ENCODE measurements around the gene COL5A2.

COL5A2 gene

DNA sequence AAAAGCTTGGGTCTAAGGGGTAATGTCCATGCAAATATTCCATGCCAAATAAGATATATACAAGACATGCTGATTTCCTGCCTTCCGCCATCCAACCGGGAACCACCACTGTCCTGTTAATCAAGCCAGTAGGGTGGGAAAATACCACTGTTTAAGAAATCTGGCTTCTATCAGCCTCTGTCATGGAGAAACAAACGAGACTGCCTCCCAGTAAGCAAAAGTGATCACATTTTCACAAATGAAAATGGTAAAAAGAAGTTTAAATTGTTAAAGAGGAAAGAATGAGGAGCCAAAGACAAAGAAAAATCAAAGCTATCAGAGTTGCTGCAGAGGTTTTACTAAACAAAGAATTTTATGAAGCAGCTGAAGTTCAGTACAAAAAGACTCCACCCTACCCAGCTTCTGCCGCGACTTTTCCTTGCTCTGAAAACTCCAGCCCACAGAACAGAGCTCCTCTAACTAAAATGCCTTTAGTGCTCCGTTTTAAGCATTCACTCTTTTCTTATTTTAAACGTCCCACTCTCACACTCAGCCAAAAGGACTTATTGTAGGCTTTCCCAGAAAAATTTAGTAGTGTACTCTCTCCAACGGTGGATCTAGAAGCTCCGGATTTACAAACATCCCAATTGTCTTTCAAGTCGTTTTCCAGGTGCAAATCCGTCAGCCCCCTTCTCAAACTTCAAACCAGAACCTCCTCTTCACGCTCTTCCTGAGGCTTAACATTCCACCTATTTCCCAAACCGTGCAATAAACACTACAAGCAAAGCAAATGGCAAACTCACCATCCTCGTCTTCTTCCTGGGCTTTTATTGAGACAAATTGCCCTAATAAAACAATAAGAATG lies 613 bp downstream of the COL5A2 start:
- DNase-seq (ENCODE audit: low read depth), result no peak

DNA sequence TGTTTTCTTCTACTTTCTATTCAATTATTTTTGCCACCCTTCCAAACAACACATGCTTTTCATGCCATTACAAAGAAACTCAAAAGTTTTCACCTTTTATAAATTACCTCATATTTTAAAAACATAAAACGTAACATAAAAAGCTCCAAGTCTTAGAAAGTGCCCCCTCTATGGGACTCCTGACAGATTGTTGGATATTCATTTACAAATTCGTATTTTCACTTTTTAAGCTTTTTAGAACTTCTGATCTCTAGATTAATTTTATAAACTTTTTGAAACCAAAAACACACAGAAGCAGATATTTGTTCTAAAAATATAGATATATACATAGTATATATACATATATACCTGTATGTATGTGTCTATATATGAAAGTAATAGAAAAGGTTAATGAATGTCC lies 1.5 kb downstream of the COL5A2 start:
- DNase-seq (ENCODE audit: low read depth), result no peak

DNA sequence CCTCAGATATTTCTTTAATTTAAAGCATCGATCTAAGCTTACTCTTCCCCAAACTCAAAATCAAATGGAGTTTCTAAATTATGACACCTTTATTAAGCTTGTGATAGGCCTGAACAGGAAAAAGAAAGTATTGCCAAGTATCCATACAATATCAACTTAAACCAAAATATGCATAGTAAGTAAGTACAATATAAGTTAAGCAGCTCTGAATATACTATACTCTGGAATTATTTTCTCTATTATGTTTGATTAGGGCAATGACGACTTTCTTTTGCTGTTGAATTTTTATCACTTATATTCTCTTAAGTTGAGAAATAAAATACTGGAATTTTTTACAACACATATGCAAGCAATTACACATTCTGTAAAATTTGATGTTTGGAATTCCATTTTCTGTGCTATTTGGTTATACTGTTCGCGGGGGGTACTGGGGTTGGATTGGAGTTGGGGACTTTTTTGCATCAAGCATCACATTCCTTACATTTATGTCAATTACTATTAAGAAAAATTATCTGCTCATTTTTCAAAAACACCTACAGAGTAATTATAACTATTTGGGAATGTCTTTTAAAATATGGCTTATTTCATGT lies 2.2 kb downstream of the COL5A2 start:
- DNase-seq (ENCODE audit: low read depth), result no peak

DNA sequence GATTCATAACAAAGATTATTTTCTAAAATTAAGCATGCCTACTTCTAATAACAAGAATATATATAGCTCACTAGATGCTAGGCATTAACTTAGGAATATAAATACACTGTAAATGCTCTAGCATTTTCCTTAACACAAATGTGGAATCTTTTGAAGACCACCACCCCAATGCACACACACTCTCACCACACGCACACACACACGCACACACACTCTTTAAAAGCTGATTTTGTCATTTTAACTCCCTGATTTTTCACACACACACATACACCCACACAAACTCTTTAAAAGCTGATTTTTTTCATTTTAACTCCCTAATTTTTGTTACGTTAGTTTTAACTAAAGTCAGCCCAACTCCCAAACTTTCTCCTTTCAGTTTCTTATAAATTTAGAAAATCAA lies 3.0 kb downstream of the COL5A2 start:
- DNase-seq (ENCODE audit: low read depth), result no peak

DNA sequence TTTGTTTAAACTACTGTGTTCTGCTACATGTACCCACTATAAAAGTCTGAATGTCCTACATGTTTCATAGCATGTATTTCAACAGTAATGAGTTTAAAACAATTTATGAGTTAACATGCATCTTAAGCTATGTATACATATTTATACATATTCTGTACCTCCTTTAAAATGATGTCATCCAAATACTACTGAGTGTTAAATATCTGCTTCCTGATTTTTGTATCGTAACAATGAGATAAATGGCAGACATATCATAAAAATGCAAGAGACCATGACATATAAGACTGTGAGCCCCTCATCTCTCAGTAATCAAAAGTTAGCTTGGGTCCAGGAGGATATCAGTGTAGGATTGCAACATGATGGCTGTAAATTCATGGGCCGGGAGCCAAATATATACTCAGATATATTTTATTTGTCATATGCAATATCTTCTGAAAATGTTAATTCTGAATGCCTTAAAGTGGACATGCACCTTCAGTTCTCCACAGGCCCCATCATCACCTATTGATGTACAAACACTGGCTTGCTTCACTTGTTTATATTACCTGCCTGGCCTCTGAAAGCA lies 3.6 kb downstream of the COL5A2 start:
- DNase-seq (ENCODE audit: low read depth), result no peak

DNA sequence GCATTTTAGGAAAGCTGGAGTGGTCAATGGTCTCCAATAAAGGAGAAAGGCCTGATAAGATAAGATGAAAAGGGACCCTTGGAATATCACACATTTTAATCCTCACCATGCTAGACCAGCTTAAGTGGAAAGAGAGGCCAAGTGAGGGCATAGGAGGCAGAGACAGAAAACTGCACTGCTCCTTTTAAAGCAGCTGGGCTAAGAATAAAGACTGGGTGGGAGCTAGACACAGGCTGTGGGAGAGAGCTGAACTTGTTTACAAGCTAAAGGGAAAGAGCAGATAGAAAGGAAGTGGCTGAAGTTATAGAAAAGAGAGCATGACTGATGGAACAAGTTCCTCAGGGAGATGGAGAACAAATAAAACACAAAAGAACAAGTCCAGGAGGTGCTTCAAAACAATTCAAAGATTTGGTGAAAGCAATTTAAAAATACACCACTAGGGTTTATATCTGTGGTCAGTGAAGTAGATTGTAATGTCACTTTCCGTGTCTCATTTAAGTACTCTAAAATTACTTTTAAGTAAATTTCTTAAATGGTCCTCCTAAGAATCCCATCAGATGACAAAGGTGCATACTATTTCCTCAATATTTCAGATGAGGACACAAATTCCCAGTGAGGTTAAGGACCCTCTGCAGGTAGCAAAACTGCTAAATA lies 7.5 kb downstream of the COL5A2 start:
- DNase-seq (ENCODE audit: low read depth), result no peak

DNA sequence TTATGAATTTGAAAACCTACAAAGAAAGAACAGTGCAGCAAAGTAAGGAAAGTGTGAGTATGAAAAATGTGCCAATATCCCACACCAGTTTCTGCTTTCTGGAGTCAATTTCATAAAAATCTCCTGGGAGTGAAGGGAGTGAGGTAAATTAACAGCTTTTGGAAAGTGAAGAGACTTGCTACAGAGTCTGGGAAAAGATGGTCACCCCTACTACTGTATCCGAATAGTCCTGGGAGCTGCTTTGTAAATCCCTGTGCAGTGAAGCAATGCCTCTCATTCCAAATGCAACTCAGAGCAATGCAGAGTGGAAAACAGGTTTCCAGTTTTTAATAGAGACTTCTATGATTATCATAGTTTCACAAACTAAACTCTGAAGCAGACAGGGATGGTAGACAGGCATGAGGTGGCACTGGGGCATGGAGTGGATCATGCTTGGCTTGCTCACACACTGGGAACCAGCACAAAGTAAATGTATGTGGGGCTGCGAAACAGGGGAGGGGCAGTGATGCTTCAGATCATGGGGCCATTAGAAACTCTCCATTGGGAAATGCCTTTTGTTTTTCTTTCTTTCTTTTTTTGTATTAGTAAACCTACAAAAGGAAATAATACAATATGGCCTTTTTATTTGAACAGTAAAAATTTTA lies 10.6 kb downstream of the COL5A2 start:
- DNase-seq (ENCODE audit: low read depth), result no peak

DNA sequence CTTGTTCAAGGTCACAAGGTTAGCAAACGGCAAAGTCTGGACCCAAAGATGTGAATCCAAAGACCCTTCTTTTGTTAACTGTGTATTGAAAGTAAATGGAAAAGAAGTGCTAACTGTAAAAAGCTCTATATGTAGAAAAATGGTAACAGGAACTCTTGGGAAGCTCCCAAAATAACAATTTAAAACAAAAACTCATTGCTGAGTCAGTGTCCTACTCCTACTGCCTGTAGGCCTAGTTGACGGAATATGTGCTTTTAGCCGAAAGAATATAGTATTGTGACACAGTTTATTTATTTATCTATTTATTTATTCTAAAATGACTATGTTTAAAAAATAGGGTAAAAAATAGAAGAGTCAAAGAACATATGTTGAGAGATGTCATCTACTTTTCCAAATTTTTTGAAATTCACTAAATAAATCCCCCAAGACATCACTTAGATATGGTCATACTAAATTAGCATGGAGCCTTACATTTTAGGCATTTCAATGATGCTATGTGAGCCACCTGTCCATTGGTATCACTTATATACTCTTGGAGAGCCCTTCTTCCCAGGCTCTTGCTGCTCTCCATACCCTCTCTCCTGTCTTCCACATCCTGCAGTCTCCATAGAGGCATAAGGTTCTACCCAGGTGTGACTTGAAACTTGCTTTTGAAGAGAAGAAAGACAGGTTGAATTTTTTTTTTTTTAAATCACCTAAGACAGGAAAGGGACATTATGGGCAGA lies 13.7 kb downstream of the COL5A2 start:
- no peak for DNase-seq (ENCODE audit: low read depth)

DNA sequence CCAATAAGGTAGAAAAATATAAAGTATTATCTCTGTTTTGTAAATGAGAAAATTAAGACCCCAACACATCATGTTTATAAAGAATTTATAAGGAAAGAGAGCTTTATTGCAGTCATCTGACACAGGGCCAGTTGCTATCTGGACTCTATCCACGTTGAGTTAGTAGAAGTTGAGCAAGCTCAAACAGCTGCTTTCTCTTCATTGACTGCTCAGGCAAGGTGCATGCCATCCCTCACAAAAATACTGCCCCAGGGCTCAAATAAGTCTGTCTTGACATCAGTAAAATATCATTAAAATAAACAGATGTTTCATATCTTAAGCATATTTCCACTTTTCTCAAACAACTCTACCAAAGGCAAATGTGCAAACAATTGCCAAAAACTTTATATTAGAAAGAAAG lies 14.8 kb downstream of the COL5A2 start:
- DNase-seq (ENCODE audit: low read depth), result no peak

DNA sequence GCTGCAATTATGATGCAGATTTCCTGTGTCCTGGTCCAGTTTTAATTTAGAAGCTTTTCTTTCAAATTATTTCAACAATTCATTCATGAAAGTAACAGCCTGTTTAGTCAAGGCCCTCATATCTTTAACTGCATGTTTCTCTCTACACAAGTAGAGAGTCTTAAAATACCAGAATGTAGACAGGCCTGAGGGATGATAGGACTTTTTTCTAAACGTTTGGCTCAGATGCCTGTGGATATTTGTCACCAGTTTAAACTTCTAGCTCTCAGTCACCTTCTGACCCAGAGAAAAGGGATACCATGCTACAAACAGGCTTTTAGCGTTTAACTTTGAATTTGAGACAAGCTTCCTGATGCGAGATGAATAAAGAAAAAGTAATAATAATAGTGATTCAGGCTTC lies 15.7 kb downstream of the COL5A2 start:
- DNase-seq (ENCODE audit: low read depth), result no peak

DNA sequence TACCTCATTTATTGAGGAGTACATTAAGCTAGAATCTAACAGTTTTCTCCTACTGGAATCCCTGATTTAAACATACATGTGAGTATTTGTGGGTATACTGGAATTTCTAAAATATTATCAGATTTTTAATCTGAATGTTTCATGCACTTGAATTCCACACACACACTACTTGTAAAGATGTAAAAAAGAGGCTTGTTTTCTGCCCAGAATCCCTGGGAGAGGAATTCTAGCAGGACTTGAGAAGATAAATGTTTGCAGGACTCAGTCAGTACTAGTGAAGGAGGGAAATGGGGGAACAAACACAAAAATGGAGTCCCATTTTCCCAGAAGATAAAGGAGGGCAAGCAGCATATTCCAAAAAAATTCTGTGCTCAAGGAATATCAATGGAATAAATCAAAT lies 17.0 kb downstream of the COL5A2 start:
- DNase-seq (ENCODE audit: low read depth), result no peak

DNA sequence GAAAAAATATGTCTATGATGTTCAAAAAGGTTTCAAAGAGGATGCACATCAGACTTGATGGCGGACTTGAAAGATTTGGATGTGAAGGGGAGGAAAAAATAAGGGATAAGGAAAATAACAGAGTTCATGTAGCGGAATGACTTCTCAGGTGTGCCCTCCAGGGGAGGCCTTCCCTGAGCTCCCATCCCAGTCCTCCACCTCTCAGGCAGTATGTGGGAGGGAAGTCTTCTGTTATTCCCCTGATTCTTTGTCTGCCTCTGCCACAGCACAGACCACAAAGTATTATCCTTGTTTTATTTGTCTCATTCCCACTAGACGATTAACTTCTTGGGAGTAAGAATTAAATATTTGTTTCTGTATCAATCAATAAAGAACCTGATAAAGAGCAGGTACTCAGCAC lies 17.7 kb downstream of the COL5A2 start:
- DNase-seq (ENCODE audit: low read depth), result no peak

DNA sequence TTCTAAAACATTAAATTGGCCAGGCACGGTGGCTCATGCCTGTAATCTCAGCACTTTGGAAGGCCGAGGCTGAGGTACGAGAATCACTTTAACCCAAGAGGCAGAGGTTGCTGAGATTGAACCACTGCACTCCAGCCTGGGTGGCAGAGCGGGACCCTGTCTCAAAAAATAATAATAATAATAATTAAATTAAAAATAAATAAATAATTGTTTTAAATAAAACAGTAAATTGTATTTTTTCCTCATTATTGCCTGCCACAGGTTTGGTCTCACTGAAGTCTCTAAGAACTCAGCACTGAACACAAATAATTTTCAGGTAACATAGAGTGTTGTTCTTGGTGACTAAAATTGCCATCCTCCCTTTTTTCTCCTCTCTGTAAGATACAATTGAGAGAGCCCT lies 19.8 kb downstream of the COL5A2 start:
- DNase-seq (ENCODE audit: low read depth), result no peak

DNA sequence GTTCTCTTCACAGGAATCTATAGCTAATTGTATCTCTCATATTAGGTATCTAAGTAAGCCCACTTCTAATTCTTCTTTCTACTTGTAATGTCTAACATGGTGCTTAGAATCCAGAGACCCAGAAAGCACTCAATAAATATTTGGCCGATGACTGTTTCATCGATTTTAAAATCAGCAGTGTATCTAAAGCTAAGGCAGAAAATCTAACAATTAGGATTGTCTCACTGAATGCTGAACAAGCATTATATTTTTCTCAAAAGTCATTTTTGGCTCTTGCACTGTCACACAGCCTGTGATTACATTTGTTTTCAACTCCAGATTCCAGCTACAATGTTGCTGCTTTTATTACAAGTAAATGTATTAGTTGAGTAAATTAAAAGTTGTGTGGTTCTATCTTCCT lies 20.3 kb downstream of the COL5A2 start:
- DNase-seq (ENCODE audit: low read depth), result no peak

DNA sequence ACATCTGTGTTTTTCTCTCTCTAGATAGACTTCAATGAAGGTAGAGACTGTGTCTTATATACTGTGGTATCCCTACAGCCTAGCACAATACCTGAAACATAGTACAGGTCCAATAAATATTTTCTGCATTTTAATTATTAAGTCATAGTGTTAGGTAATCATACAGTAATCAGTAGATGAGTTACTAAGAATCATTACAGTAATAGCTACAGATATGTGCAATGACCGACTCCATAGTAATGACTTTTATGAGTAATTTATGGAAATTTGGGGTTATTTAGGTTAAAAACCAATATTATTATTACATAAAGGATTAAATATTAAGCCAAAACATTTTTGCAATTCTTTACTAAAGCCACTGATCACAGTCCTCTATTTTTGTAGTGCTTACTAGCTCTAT lies 21.6 kb downstream of the COL5A2 start:
- no peak for DNase-seq (ENCODE audit: low read depth)

DNA sequence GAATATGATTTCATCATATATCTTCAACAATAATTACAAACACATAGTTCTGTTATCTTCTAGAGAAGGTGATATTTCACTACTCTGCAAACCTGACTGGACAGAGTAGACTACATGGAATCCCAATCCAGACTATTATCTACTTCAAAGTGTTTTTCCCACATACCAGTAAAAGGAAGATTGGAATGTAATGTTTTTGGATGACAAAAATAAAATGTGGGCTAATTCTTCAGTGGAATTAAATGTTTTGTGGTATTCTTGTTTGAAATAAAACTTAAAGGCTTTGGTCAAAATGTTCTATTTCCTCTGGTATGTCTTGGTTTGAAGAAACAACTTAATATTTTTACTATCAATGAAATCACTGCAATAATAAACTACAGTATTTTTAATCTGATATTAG lies 22.1 kb downstream of the COL5A2 start:
- no peak for DNase-seq (ENCODE audit: low read depth)

DNA sequence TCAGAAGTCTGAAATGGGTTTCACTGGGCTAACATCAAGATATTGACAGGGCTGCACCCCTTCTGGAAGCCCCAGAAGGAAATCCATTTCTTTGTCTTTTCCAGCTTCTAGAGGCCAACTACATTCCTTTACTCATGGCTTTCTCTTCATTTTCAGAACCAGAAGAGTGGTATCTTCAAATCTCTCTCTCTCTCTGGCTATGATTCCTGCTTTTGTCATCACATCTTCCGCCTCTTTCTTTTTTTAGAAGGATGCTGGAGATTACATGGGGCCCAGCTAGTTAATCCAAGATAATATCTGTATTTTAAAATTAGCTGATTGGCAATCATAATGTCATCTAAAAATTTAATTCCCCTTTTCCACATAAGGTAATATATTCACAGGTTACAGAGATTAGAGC lies 23.8 kb downstream of the COL5A2 start:
- no peak for DNase-seq (ENCODE audit: low read depth)

DNA sequence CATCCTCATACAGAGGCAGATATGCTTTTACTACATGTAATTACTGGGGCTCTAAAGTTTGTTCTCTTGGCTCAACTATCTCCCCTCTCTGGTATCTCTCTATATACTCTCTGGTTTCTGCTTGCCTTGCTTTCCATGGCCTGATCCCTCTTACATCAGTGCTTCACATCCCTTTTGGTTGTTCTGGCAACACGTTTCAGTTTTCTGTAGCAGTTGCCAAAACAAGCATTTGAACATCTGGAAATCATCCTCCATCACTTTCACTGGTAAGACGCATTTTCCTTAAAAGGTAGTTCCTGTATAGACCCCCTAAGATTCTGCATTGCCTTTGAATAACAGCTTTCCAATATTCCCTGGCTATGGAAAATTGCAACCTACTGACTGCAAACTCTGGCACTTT lies 25.9 kb downstream of the COL5A2 start:
- no peak for DNase-seq (ENCODE audit: low read depth)

DNA sequence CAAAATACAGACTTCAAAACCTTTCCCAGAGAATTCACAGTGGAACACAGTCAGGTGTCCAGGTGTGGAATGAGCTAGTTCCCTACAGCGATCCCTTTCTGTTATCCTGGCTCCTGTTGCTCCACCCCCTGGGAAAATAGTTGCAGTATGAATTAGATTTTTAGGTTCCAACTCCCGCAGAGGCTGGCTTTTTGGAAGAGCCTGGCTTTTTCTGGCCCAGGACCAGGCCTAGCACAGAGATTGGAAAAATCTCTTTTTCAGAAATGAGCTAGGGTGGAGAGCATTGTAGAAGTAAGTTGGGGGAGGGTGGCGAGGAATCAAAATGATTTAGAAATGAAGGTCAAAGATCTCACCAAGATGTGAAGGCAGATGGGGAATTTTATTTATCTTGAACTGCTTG lies 27.1 kb downstream of the COL5A2 start:
- DNase-seq (ENCODE audit: low read depth), result no peak

DNA sequence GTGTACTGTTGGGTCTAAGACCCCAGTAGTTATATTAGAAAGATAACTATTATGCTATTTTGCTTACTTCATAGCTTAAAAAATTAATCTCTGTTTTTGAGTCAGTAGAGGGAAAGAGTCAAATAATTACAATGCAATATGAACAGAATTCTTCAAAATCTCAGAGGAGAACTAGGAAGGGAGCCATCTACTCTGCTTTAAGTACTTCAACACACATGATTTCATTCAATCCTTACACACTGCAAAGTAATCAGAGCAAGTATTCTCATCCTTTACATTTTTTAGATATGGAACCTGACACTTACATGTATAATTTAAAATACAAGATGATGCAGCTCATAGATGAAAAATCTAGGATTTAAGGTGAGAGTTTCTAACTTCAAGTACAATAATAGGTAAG lies 27.7 kb downstream of the COL5A2 start:
- DNase-seq (ENCODE audit: low read depth), result no peak

DNA sequence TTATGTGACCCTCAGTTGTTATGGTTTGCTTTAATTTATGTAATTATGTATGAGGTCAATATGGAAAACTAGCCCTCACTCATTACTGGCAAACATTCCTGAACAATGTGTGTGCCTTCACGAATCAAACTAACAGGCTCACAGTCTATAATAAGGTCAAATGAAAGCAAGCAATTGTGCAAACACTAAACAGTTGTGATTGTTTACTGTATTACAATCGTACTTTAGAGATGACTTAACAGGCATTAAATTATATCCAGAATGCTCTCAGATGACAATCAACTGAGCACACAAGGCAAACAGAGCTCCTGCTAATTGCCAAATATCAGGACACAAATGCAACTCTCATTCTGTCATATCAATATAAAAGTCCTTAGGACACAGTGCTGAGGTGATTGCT lies 29.5 kb downstream of the COL5A2 start:
- DNase-seq (ENCODE audit: low read depth), result no peak

DNA sequence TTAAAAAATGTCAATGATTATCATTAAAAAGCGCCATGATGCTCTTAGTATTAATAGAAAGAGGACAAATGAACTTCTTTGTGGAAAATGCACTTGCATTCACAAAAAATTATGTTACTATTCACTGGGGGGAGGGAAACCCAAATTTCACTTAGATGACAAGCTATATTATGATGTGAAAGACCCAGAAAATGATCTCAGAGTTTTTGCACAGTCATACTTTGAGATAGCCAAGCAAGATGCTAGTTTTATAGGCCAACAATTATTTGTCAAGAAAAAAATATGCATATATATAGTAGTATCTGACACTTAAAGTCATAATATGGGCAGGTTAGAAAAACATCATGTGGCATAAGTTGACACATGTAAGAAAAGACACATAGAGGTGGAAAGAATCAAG lies 31.6 kb downstream of the COL5A2 start:
- DNase-seq (ENCODE audit: low read depth), result no peak

Data from stimulated activated CD8-positive, alpha-beta memory T cell treated with anti-CD3 and anti-CD28 coated beads, Interleukin-15, amount 100 ng/mL, for 24 hours (primary cell).